CD4-positive, alpha-beta T cell treated with Interleukin-1 beta for 1 hour (primary cell): ENCODE measurements around the gene LIN7A.
"Not testable (repeated sequence)": the region's sequence is repeated elsewhere in the genome, so short reads cannot be mapped to it uniquely, and the experiment has no call there.

Source experiments
- DNase-seq, 2 donors: peaks; one replicate each; pipeline ENCODE4 v3.0.0-alpha.2; 2020 to 2022

The LIN7A gene

GRCh38 chr12:80805106-80805505, 132.6 kb downstream of the LIN7A start:
- DNase-seq, result no peak

- no peak for DNase-seq
These were observed 134.9 kb downstream of the LIN7A start for GRCh38 chr12:80802652-80803400.

GRCh38 chr12:80798281-80798680, 139.5 kb downstream of the LIN7A start:
- no peak for DNase-seq

- no peak for DNase-seq
These were observed 143.2 kb downstream of the LIN7A start for GRCh38 chr12:80794551-80794950.

- DNase-seq, result no peak
These were observed 144.9 kb downstream of the LIN7A start for GRCh38 chr12:80792861-80793260.

GRCh38 chr12:80791863-80792262, 145.9 kb downstream of the LIN7A start:
- DNase-seq, result no peak

GRCh38 chr12:80788407-80788806, 149.3 kb downstream of the LIN7A start:
- not testable (repeated sequence) for DNase-seq

- not testable (repeated sequence) for DNase-seq
These were observed 154.7 kb downstream of the LIN7A start for GRCh38 chr12:80782963-80783470.

GRCh38 chr12:80781313-80781712, 156.4 kb downstream of the LIN7A start:
- no peak for DNase-seq

- no peak for DNase-seq
These were observed 157.0 kb downstream of the LIN7A start for GRCh38 chr12:80780746-80781145.

- no peak for DNase-seq
These were observed 159.7 kb downstream of the LIN7A start for GRCh38 chr12:80778005-80778541.

GRCh38 chr12:80777587-80777986, 160.1 kb downstream of the LIN7A start:
- DNase-seq, result no peak

- DNase-seq, result no peak
These were observed 161.0 kb downstream of the LIN7A start for GRCh38 chr12:80776706-80777105.

- no peak for DNase-seq
These were observed 166.8 kb downstream of the LIN7A start for GRCh38 chr12:80770958-80771357.

- no peak for DNase-seq
These were observed 168.1 kb downstream of the LIN7A start for GRCh38 chr12:80769553-80770140.

GRCh38 chr12:80766897-80767296, 170.8 kb downstream of the LIN7A start:
- no peak for DNase-seq

- DNase-seq, result no peak
These were observed 171.5 kb downstream of the LIN7A start for GRCh38 chr12:80766210-80766609.

- no peak for DNase-seq
These were observed 173.9 kb downstream of the LIN7A start for GRCh38 chr12:80763874-80764273.

GRCh38 chr12:80761838-80762237, 175.9 kb downstream of the LIN7A start:
- DNase-seq, result no peak

- DNase-seq, result no peak
These were observed 180.9 kb downstream of the LIN7A start for GRCh38 chr12:80756875-80757274.

GRCh38 chr12:80754274-80754673, 183.5 kb downstream of the LIN7A start:
- no peak for DNase-seq

GRCh38 chr12:80752464-80752863, 185.3 kb downstream of the LIN7A start:
- DNase-seq, result no peak

GRCh38 chr12:80749456-80749855, 188.3 kb downstream of the LIN7A start:
- DNase-seq, result no peak

- DNase-seq, result no peak
These were observed 189.9 kb downstream of the LIN7A start for GRCh38 chr12:80747800-80748199.
